ENCODE results near the gene FSTL4. TPM values are rescaled to one million over a fixed set of nuclear protein-coding genes. Genes with fewer than 3 reads are reported as not detected.

The FSTL4 gene
- polyA plus RNA-seq, 3 donors = not detected

DNA sequence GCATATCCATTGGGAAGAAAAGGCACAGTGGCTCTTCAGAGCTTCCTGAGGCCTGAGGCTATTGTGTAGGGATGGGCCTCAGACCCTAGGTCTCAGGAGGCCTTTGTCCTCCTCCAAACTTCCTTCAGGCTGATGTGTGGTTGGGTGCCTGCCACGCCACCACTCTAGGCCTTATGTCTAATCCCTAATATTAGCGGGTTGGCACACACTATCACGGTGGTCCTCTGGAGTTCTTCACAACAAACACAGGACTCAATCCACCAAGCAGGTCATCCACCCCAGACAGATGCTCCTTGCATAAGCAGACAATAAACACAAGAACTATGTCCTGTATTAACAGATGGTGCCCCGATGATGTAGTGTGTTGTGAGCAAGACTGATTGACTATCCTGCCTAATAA, 31.0 kb upstream of the FSTL4 start:
- Histone ChIP-seq H3K36me3 (replicated peaks in 1 of 2; ENCODE audit: control insufficient read depth in 1 of 2, insufficient read depth in 2 of 2, low read length in 2 of 2) (no peaks in the 10 kb centered on the region), H3K4me1 (ENCODE audit: control insufficient read depth in 1 of 2, insufficient read depth in 2 of 2, low read length in 2 of 2) (no peaks in the 10 kb centered on the region), H3K9ac (ENCODE audit: insufficient read depth, low read length, poor library complexity, severe bottlenecking) (no peak overlapping the region), H3K4me3 (replicated peaks in 1 of 3; ENCODE audit: low read depth in 2 of 3, low read length in 3 of 3) (no peak overlapping the region), H3K27ac (ENCODE audit: low read depth in 1 of 2, low read length in 2 of 2) (no peak overlapping the region), H2AFZ (ENCODE audit: insufficient read depth, low read depth, low read length, poor library complexity, severe bottlenecking) (no peak overlapping the region), H3K27me3 (ENCODE audit: control insufficient read depth in 2 of 2, insufficient read depth in 2 of 2, low read length in 2 of 2) (peaks cover 0 to 2% of the 10 kb centered on the region in 2 donors), H4K20me1 (ENCODE audit: insufficient read depth, low read length) (no peaks in the 10 kb centered on the region), H3K9me3 (replicated peaks in 1 of 2; ENCODE audit: control insufficient read depth in 1 of 2, insufficient read depth in 1 of 2, low read length in 2 of 2) (no peaks in the 10 kb centered on the region), H3K79me2 (ENCODE audit: insufficient read depth, low read length) (no peaks in the 10 kb centered on the region), H3K4me2 (replicated peaks; ENCODE audit: extremely low read depth, low read length, poor library complexity, severe bottlenecking) (no peak overlapping the region)
- Mint-ChIP-seq H3K4me3 (no peak overlapping the region), H3K36me3 (no peaks in the 10 kb centered on the region), H3K4me1 (no peaks in the 10 kb centered on the region), H3K27me3 (ENCODE audit: low read depth in 3 of 3) (peaks cover 4 to 14% (median 5%) of the 10 kb centered on the region in 3 donors), H3K9me3 (peaks cover 0 to 7% (median 0%) of the 10 kb centered on the region in 7 donors), H3K27ac (no peak overlapping the region)
- TF ChIP-seq, protein P1, sequence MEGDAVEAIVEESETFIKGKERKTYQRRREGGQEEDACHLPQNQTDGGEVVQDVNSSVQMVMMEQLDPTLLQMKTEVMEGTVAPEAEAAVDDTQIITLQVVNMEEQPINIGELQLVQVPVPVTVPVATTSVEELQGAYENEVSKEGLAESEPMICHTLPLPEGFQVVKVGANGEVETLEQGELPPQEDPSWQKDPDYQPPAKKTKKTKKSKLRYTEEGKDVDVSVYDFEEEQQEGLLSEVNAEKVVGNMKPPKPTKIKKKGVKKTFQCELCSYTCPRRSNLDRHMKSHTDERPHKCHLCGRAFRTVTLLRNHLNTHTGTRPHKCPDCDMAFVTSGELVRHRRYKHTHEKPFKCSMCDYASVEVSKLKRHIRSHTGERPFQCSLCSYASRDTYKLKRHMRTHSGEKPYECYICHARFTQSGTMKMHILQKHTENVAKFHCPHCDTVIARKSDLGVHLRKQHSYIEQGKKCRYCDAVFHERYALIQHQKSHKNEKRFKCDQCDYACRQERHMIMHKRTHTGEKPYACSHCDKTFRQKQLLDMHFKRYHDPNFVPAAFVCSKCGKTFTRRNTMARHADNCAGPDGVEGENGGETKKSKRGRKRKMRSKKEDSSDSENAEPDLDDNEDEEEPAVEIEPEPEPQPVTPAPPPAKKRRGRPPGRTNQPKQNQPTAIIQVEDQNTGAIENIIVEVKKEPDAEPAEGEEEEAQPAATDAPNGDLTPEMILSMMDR (IDR thresholded peaks at IDR 0.05) = no peak
- 100% methylated on average over 2 of the region's 4 CpGs for WGBS (ENCODE audit: insufficient coverage)
- DNase-seq = no peak
- intact Hi-C loops (cut with micrococcal nuclease) = no loop called here

DNA sequence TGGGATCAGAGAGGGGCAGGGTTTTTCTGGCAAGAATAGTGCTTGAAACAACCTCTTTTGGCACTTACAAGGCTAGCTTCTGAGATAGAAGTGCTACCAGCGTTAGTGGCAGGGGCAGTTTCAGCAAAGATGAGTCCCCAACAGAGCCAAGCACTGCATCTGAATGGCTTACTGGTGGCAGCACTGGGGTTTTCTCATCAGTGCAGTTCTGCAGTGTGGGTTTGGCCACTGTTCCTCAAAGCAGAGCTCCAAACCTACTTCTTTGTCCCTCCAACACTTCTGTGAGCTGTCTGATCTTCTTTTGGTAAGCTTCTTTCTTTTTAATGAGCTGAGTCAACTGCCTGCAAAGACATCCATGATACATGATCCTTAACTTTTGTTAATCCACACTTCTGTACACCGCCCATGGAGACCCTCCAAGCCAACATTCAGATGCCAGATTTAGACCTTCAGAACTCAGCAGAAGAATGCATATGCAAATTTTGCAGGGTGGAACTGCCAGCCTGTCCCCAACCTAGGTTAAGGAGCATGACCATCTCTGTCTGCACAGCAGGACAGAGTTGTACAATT, 29.9 kb upstream of the FSTL4 start:
- Mint-ChIP-seq H3K4me3 (no peak overlapping the region), H3K4me1 (no peaks in the 10 kb centered on the region), H3K9me3 (peaks cover 0 to 7% (median 0%) of the 10 kb centered on the region in 7 donors), H3K27ac (no peak overlapping the region), H3K36me3 (no peaks in the 10 kb centered on the region), H3K27me3 (ENCODE audit: low read depth in 3 of 3) (peaks cover 4 to 16% (median 6%) of the 10 kb centered on the region in 3 donors)
- Histone ChIP-seq H2AFZ (ENCODE audit: insufficient read depth, low read depth, low read length, poor library complexity, severe bottlenecking) (no peak overlapping the region), H3K36me3 (replicated peaks in 1 of 2; ENCODE audit: control insufficient read depth in 1 of 2, insufficient read depth in 2 of 2, low read length in 2 of 2) (no peaks in the 10 kb centered on the region), H3K79me2 (ENCODE audit: insufficient read depth, low read length) (no peaks in the 10 kb centered on the region), H3K9me3 (replicated peaks in 1 of 2; ENCODE audit: control insufficient read depth in 1 of 2, insufficient read depth in 1 of 2, low read length in 2 of 2) (no peaks in the 10 kb centered on the region), H3K27me3 (ENCODE audit: control insufficient read depth in 2 of 2, insufficient read depth in 2 of 2, low read length in 2 of 2) (peaks cover 0 to 2% of the 10 kb centered on the region in 2 donors), H4K20me1 (ENCODE audit: insufficient read depth, low read length) (no peaks in the 10 kb centered on the region), H3K9ac (ENCODE audit: insufficient read depth, low read length, poor library complexity, severe bottlenecking) (no peak overlapping the region), H3K27ac (ENCODE audit: low read depth in 1 of 2, low read length in 2 of 2) (no peak overlapping the region), H3K4me1 (ENCODE audit: control insufficient read depth in 1 of 2, insufficient read depth in 2 of 2, low read length in 2 of 2) (no peaks in the 10 kb centered on the region), H3K4me2 (replicated peaks; ENCODE audit: extremely low read depth, low read length, poor library complexity, severe bottlenecking) (no peak overlapping the region), H3K4me3 (replicated peaks in 1 of 3; ENCODE audit: low read depth in 2 of 3, low read length in 3 of 3) (no peak overlapping the region)
- TF ChIP-seq, protein P1 (IDR thresholded peaks at IDR 0.05) = no peak
- 91% methylated on average over 2 of the region's 2 CpGs for WGBS (ENCODE audit: insufficient coverage)
- DNase-seq = no peak
- intact Hi-C loops (cut with micrococcal nuclease) = no loop called here

All from CD14-positive monocyte (primary cell).